Measurements from ENCODE around the gene TACR1.

DNA sequence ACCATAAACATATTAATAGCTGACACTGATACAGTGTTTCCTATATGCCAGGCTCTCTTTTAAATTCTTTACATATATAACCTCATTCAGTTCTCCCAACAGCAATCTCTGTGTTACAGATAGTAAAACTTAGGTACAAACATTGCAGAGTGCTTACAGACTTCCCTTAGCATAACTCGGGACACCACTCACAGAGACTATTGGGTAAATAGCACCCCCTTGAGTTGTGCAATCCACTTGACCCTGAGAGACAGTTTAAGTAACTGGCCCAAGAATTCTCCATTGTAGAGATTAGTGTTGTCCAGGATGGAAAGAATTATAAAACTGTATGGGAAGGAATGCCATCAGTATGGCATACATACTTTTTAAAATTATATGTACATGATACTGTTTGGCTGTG, 130.8 kb downstream of the TACR1 start:
- TF ChIP-seq, protein P1, sequence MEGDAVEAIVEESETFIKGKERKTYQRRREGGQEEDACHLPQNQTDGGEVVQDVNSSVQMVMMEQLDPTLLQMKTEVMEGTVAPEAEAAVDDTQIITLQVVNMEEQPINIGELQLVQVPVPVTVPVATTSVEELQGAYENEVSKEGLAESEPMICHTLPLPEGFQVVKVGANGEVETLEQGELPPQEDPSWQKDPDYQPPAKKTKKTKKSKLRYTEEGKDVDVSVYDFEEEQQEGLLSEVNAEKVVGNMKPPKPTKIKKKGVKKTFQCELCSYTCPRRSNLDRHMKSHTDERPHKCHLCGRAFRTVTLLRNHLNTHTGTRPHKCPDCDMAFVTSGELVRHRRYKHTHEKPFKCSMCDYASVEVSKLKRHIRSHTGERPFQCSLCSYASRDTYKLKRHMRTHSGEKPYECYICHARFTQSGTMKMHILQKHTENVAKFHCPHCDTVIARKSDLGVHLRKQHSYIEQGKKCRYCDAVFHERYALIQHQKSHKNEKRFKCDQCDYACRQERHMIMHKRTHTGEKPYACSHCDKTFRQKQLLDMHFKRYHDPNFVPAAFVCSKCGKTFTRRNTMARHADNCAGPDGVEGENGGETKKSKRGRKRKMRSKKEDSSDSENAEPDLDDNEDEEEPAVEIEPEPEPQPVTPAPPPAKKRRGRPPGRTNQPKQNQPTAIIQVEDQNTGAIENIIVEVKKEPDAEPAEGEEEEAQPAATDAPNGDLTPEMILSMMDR (conservative IDR thresholded peaks at IDR 0.05; ENCODE audit: low read depth, low read length): no peak
- TF ChIP-seq EZH2 (IDR thresholded peaks at IDR 0.05; ENCODE audit: borderline replicate concordance, low read depth, low read length, poor library complexity, severe bottlenecking): no peak

Data from A673 (cell line).